Measurements from ENCODE around the gene ANKLE2.

- TF ChIP-seq RNF2 (IDR thresholded peaks at IDR 0.05; ENCODE audit: borderline replicate concordance, low read depth, low read length, missing control alignments, poor library complexity, severe bottlenecking) (no peak), JUN (IDR thresholded peaks at IDR 0.05; ENCODE audit: low read depth, low read length) (no peak), ZNF274 (IDR thresholded peaks at IDR 0.05; ENCODE audit: borderline replicate concordance, extremely low read depth, low read length) (no peak), MAFK (IDR thresholded peaks at IDR 0.05; ENCODE audit: low read depth, low read length) (no peak), RXRA (IDR thresholded peaks at IDR 0.05; ENCODE audit: insufficient read depth, low read depth, low read length) (no peak), CTCF (IDR thresholded peaks at IDR 0.05; ENCODE audit: control extremely low read depth in 1 of 3, insufficient read depth in 1 of 3, low read depth in 1 of 3, low read length in 3 of 3) (no peak), NANOG (IDR thresholded peaks at IDR 0.05; ENCODE audit: insufficient read depth, low read depth, low read length, poor library complexity, severe bottlenecking) (no peak), POLR2AphosphoS5 (IDR thresholded peaks at IDR 0.05; ENCODE audit: low read depth, low read length) (no peak), EP300 (IDR thresholded peaks at IDR 0.05; ENCODE audit: borderline replicate concordance in 1 of 2, low read depth in 2 of 2, low read length in 2 of 2) (no peak)
These were observed 84.1 kb downstream of the ANKLE2 start for GRCh38 chr12:132677492-132677891.

Measured in H1 (cell line).